Measurements from ENCODE around the gene OR51F2. TPM values are rescaled to one million over a fixed set of nuclear protein-coding genes. Genes with fewer than 3 reads are reported as not detected.
"Not testable (repeated sequence)": the region's sequence is repeated elsewhere in the genome, so short reads cannot be mapped to it uniquely, and the experiment has no call there.

OR51F2 gene
- total RNA-seq, 5 donors from 2014 or later (not counting 1 experiment from before 2014, with no cell fraction given), result not detected

GRCh38 chr11:4839851-4840549 is 18.9 kb downstream of the OR51F2 start:
- ATAC-seq (replicated peaks in 1 of 4) (no peak), DNase-seq (no peak)
- H3K27ac Mint-ChIP-seq, result no peak overlapping the region
- H3K27ac ChIP-seq (ENCODE audit: low read length), result no peak overlapping the region
- WGBS (ENCODE audit: insufficient coverage), result 93% methylated on average over 1 of the region's 2 CpGs
- H3K4me3 ChIP-seq (ENCODE audit: control insufficient read depth in 1 of 2, extremely low read depth in 1 of 2, low read length in 1 of 2), result no peak overlapping the region
- no peaks in the 10 kb centered on the region for H3K36me3 Mint-ChIP-seq
- no peaks in the 10 kb centered on the region for H3K4me1 Mint-ChIP-seq
- H3K27me3 Mint-ChIP-seq, result peaks cover 5 to 8% of the 10 kb centered on the region in 2 donors
- no peaks in the 10 kb centered on the region for H3K4me1 ChIP-seq (ENCODE audit: control insufficient read depth in 1 of 2, extremely low read depth in 1 of 2, insufficient read depth in 2 of 2, low read length in 2 of 2)
- POLR2A ChIA-PET, result no interaction called here
- no peak overlapping the region for H3K4me3 Mint-ChIP-seq
- CTCF ChIA-PET, result no interaction called here
- no peaks in the 10 kb centered on the region for H3K9me3 ChIP-seq
- H3K36me3 ChIP-seq (ENCODE audit: control insufficient read depth in 2 of 2, extremely low read depth in 1 of 2, insufficient read depth in 1 of 2, low read length in 1 of 2), result no peaks in the 10 kb centered on the region
- peaks cover 0 to 4% of the 10 kb centered on the region in 2 experiments for H3K27me3 ChIP-seq (replicated peaks in 1 of 2; ENCODE audit: control insufficient read depth in 2 of 2, extremely low read depth in 1 of 2, insufficient read depth in 2 of 2, low read length in 1 of 2)
- H3K9me3 Mint-ChIP-seq, result peaks cover 0 to 7% (median 0%) of the 10 kb centered on the region in 3 donors

- H3K27me3 Mint-ChIP-seq, result peaks cover 10 to 13% of the 10 kb centered on the region in 2 donors
- H3K9me3 ChIP-seq, result no peaks in the 10 kb centered on the region
- POLR2A ChIA-PET, result no interaction called here
- H3K4me1 ChIP-seq (ENCODE audit: control insufficient read depth in 1 of 2, extremely low read depth in 1 of 2, insufficient read depth in 2 of 2, low read length in 2 of 2), result no peaks in the 10 kb centered on the region
- H3K4me1 Mint-ChIP-seq, result no peaks in the 10 kb centered on the region
- H3K4me3 Mint-ChIP-seq, result no peak within 1 kb of the TSS
- no peak within 1 kb of the TSS for H3K27ac Mint-ChIP-seq
- no peak for DNase-seq
- no peaks in the 10 kb centered on the region for H3K36me3 ChIP-seq (ENCODE audit: control insufficient read depth in 2 of 2, extremely low read depth in 1 of 2, insufficient read depth in 1 of 2, low read length in 1 of 2)
- CTCF ChIA-PET, result no interaction called here
- 75% methylated on average over 7 of the region's 9 CpGs for WGBS (ENCODE audit: insufficient coverage)
- H3K36me3 Mint-ChIP-seq, result no peaks in the 10 kb centered on the region
- no peak for ATAC-seq (replicated peaks in 1 of 4)
- no peak within 1 kb of the TSS for H3K4me3 ChIP-seq (ENCODE audit: control insufficient read depth in 1 of 2, extremely low read depth in 1 of 2, low read length in 1 of 2)
- no peaks in the 10 kb centered on the region for H3K9me3 Mint-ChIP-seq
- peaks cover 0 to 6% of the 10 kb centered on the region in 2 experiments for H3K27me3 ChIP-seq (replicated peaks in 1 of 2; ENCODE audit: control insufficient read depth in 2 of 2, extremely low read depth in 1 of 2, insufficient read depth in 2 of 2, low read length in 1 of 2)
- no peak within 1 kb of the TSS for H3K27ac ChIP-seq (ENCODE audit: low read length)
Measured at GRCh38 chr11:4848908-4849532, 27.9 kb downstream of the OR51F2 start, which contains the start of gene OR51S1. OR51S1 (minus strand) TSS chr11:4849208; CDS start chr11:4849208, 0 bp downstream.

GRCh38 chr11:4851033-4851432 is 29.9 kb downstream of the OR51F2 start:
- ATAC-seq (replicated peaks in 1 of 4) (no peak), DNase-seq (no peak)
- Histone ChIP-seq H3K27ac (ENCODE audit: low read length) (no peak overlapping the region), H3K4me3 (ENCODE audit: control insufficient read depth in 1 of 2, extremely low read depth in 1 of 2, low read length in 1 of 2) (no peak overlapping the region), H3K9me3 (no peaks in the 10 kb centered on the region), H3K27me3 (replicated peaks in 1 of 2; ENCODE audit: control insufficient read depth in 2 of 2, extremely low read depth in 1 of 2, insufficient read depth in 2 of 2, low read length in 1 of 2) (peaks cover 0 to 11% of the 10 kb centered on the region in 2 experiments), H3K36me3 (ENCODE audit: control insufficient read depth in 2 of 2, extremely low read depth in 1 of 2, insufficient read depth in 1 of 2, low read length in 1 of 2) (no peaks in the 10 kb centered on the region), H3K4me1 (ENCODE audit: control insufficient read depth in 1 of 2, extremely low read depth in 1 of 2, insufficient read depth in 2 of 2, low read length in 2 of 2) (no peaks in the 10 kb centered on the region)
- Mint-ChIP-seq H3K27me3 (peaks cover 10 to 13% of the 10 kb centered on the region in 2 donors), H3K4me3 (no peak overlapping the region), H3K9me3 (no peaks in the 10 kb centered on the region), H3K36me3 (no peaks in the 10 kb centered on the region), H3K4me1 (no peaks in the 10 kb centered on the region), H3K27ac (no peak overlapping the region)
- ChIA-PET CTCF (no interaction called here), POLR2A (no interaction called here)
- 40% methylated on average over 2 of the region's 4 CpGs for WGBS (ENCODE audit: insufficient coverage)

- CTCF ChIA-PET; ATAC-seq (replicated peaks in 1 of 4); H3K4me3 ChIP-seq (ENCODE audit: control insufficient read depth in 1 of 2, extremely low read depth in 1 of 2, low read length in 1 of 2); H3K4me1 Mint-ChIP-seq; H3K27me3 Mint-ChIP-seq; H3K4me3 Mint-ChIP-seq; H3K9me3 ChIP-seq; H3K36me3 Mint-ChIP-seq; POLR2A ChIA-PET; H3K36me3 ChIP-seq (ENCODE audit: control insufficient read depth in 2 of 2, extremely low read depth in 1 of 2, insufficient read depth in 1 of 2, low read length in 1 of 2); H3K27me3 ChIP-seq (replicated peaks in 1 of 2; ENCODE audit: control insufficient read depth in 2 of 2, extremely low read depth in 1 of 2, insufficient read depth in 2 of 2, low read length in 1 of 2); H3K9me3 Mint-ChIP-seq; DNase-seq; H3K27ac ChIP-seq (ENCODE audit: low read length); H3K4me1 ChIP-seq (ENCODE audit: control insufficient read depth in 1 of 2, extremely low read depth in 1 of 2, insufficient read depth in 2 of 2, low read length in 2 of 2); H3K27ac Mint-ChIP-seq: not testable (repeated sequence)
- 72% methylated on average over 7 of the region's 7 CpGs for WGBS (ENCODE audit: insufficient coverage)
Measured at GRCh38 chr11:4854286-4854685, 33.2 kb downstream of the OR51F2 start.

- H3K4me3 ChIP-seq (ENCODE audit: control insufficient read depth in 1 of 2, extremely low read depth in 1 of 2, low read length in 1 of 2), result no peak overlapping the region
- no peaks in the 10 kb centered on the region for H3K9me3 ChIP-seq
- Mint-ChIP-seq H3K27me3 (peaks cover 0 to 2% of the 10 kb centered on the region in 2 donors), H3K9me3 (peaks cover 2 to 7% (median 4%) of the 10 kb centered on the region in 3 donors), H3K4me1 (no peaks in the 10 kb centered on the region), H3K36me3 (no peaks in the 10 kb centered on the region), H3K4me3 (no peak overlapping the region), H3K27ac (no peak overlapping the region)
- H3K27ac ChIP-seq (ENCODE audit: low read length), result no peak overlapping the region
- H3K27me3 ChIP-seq (replicated peaks in 1 of 2; ENCODE audit: control insufficient read depth in 2 of 2, extremely low read depth in 1 of 2, insufficient read depth in 2 of 2, low read length in 1 of 2), result no peaks in the 10 kb centered on the region
- ChIA-PET CTCF (no interaction called here), POLR2A (interaction anchor here in 1 of 2 donors (0.7 kb wide), 1 partner anchor 1697 kb away, joined by 4 read pairs; no protein-coding TSS in a partner anchor)
- no peaks in the 10 kb centered on the region for H3K36me3 ChIP-seq (ENCODE audit: control insufficient read depth in 2 of 2, extremely low read depth in 1 of 2, insufficient read depth in 1 of 2, low read length in 1 of 2)
- no peaks in the 10 kb centered on the region for H3K4me1 ChIP-seq (ENCODE audit: control insufficient read depth in 1 of 2, extremely low read depth in 1 of 2, insufficient read depth in 2 of 2, low read length in 2 of 2)
- ATAC-seq (replicated peaks in 1 of 4) (no peak), DNase-seq (no peak)
Measured at GRCh38 chr11:4862447-4863236, 41.5 kb downstream of the OR51F2 start.

- Mint-ChIP-seq H3K9me3 (peaks cover 2 to 7% (median 4%) of the 10 kb centered on the region in 3 donors), H3K4me1 (no peaks in the 10 kb centered on the region), H3K36me3 (no peaks in the 10 kb centered on the region), H3K4me3 (no peak overlapping the region), H3K27me3 (peaks cover 0 to 2% of the 10 kb centered on the region in 2 donors), H3K27ac (no peak overlapping the region)
- no peaks in the 10 kb centered on the region for H3K9me3 ChIP-seq
- no peak for ATAC-seq (replicated peaks in 1 of 4)
- H3K27me3 ChIP-seq (replicated peaks in 1 of 2; ENCODE audit: control insufficient read depth in 2 of 2, extremely low read depth in 1 of 2, insufficient read depth in 2 of 2, low read length in 1 of 2), result no peaks in the 10 kb centered on the region
- POLR2A ChIA-PET, result no interaction called here
- no peak overlapping the region for H3K4me3 ChIP-seq (ENCODE audit: control insufficient read depth in 1 of 2, extremely low read depth in 1 of 2, low read length in 1 of 2)
- no peak overlapping the region for H3K27ac ChIP-seq (ENCODE audit: low read length)
- no peaks in the 10 kb centered on the region for H3K36me3 ChIP-seq (ENCODE audit: control insufficient read depth in 2 of 2, extremely low read depth in 1 of 2, insufficient read depth in 1 of 2, low read length in 1 of 2)
- no peak for DNase-seq
- WGBS (ENCODE audit: insufficient coverage), result 100% methylated on average over 1 of the region's 4 CpGs
- H3K4me1 ChIP-seq (ENCODE audit: control insufficient read depth in 1 of 2, extremely low read depth in 1 of 2, insufficient read depth in 2 of 2, low read length in 2 of 2), result no peaks in the 10 kb centered on the region
- CTCF ChIA-PET, result no interaction called here
Measured at GRCh38 chr11:4863876-4864275, 42.8 kb downstream of the OR51F2 start.
